ENCODE measurements around the gene TRANK1.

TRANK1 gene

GRCh38 chr3:36956155-36956554 is 11.3 kb upstream of the TRANK1 start:
- DNase-seq, result no peak

- DNase-seq, result no peak
Observed at GRCh38 chr3:36954452-36955134, 9.7 kb upstream of the TRANK1 start.

- DNase-seq, result peak; percentile 40
Observed at GRCh38 chr3:36947814-36948213, 3.0 kb upstream of the TRANK1 start.

GRCh38 chr3:36945333-36945980 is 603 bp upstream of the TRANK1 start:
- peak; percentile 57 for DNase-seq

- no peak for DNase-seq
Observed at GRCh38 chr3:36944012-36944640, 728 bp downstream of the TRANK1 start.

- DNase-seq, result peak; percentile 52
Observed at GRCh38 chr3:36943601-36944000, 1.3 kb downstream of the TRANK1 start.

- peak; percentile 48 for DNase-seq
Observed at GRCh38 chr3:36942638-36943248, 2.1 kb downstream of the TRANK1 start.

GRCh38 chr3:36941658-36942057 is 3.2 kb downstream of the TRANK1 start:
- peak; percentile 33 for DNase-seq

GRCh38 chr3:36941162-36941561 is 3.7 kb downstream of the TRANK1 start:
- peak; percentile 32 for DNase-seq

GRCh38 chr3:36937492-36937891 is 7.4 kb downstream of the TRANK1 start:
- DNase-seq, result peak; percentile 49

- peak; percentile 37 for DNase-seq
Observed at GRCh38 chr3:36933540-36934296, 11.1 kb downstream of the TRANK1 start.

GRCh38 chr3:36931424-36931823 is 13.4 kb downstream of the TRANK1 start:
- peak; percentile 13 for DNase-seq

- no peak for DNase-seq
Observed at GRCh38 chr3:36928220-36928619, 16.6 kb downstream of the TRANK1 start.

GRCh38 chr3:36926292-36926897 is 18.5 kb downstream of the TRANK1 start:
- DNase-seq, result peak; percentile 11

- peak; percentile 40 for DNase-seq
Observed at GRCh38 chr3:36924744-36925521, 19.9 kb downstream of the TRANK1 start.

- peak; percentile 35 for DNase-seq
Observed at GRCh38 chr3:36923981-36924743, 20.7 kb downstream of the TRANK1 start.

GRCh38 chr3:36923523-36923943 is 21.3 kb downstream of the TRANK1 start:
- DNase-seq, result peak; percentile 50

- DNase-seq, result peak; percentile 32
Observed at GRCh38 chr3:36920884-36921567, 23.8 kb downstream of the TRANK1 start.

GRCh38 chr3:36919439-36920160 is 25.3 kb downstream of the TRANK1 start:
- DNase-seq, result no peak
